Prostate gland (tissue), 2 donors: ENCODE results near the gene DAB1.

Experiments used
- CTCF ChIP-seq, 4 experiments: fragments of 200-600 bp in 2 of 4; fragments of 450-650 bp in 2 of 4; sonication (generic) in 2 of 4; IDR thresholded peaks; 1 replicate in 3 of 4; 2 replicates in 1 of 4; pipeline ENCODE4 v1.5.1; 2016 to 2019; ENCODE audit warnings: antibody characterized with exemption in 4 of 4, mild to moderate bottlenecking in 2 of 4, moderate library complexity in 2 of 4
- POLR2A ChIP-seq: fragments of 450-650 bp; IDR thresholded peaks from one replicate; pipeline ENCODE4 v1.6.1; 2016; ENCODE audit warnings: antibody characterized with exemption, mild to moderate bottlenecking
- POLR2AphosphoS5 ChIP-seq: sonication (generic); formaldehyde crosslinking; IDR thresholded peaks from one replicate; pipeline ENCODE4 v1.6.1; 2017; ENCODE audit warnings: antibody characterized with exemption

- TF ChIP-seq POLR2A (no peak), CTCF (IDR thresholded peaks at IDR 0.05) (no peak), POLR2AphosphoS5 (no peak)
These were observed 73.2 kb downstream of the DAB1 start for GRCh38 chr1:57350610-57351009.
